Right atrium auricular region (tissue), 2 donors: ENCODE data around the gene CDC26. TPM values are rescaled to one million over a fixed set of nuclear protein-coding genes. Genes with fewer than 3 reads are reported as not detected.

Experiments used
- DNase-seq: peaks from one replicate; pipeline ENCODE4 v3.0.0-alpha.2; 2019; ENCODE audit warnings: low spot score
- H3K27ac ChIP-seq, 2 donors: fragments of 200-600 bp; sonication (generic); 1 replicate in 1 of 2; 2 replicates in 1 of 2; pipeline ENCODE4 v1.5.1; 2016 to 2019
- H3K27me3 ChIP-seq, 2 donors: fragments of 200-600 bp; sonication (generic); one replicate each; pipeline versions ENCODE4 v1.5.1 to v1.6.0; 2017 to 2019
- H3K36me3 ChIP-seq: fragments of 200-600 bp; sonication (generic); one replicate; pipeline ENCODE4 v1.5.1; 2016
- H3K4me1 ChIP-seq, 2 donors: fragments of 200-600 bp; sonication (generic); one replicate each; pipeline versions ENCODE4 v1.5.1 to v1.6.0; 2017 to 2019
- H3K4me3 ChIP-seq, 2 donors: fragments of 200-600 bp; sonication (generic); 1 replicate in 1 of 2; 2 replicates in 1 of 2; pipeline ENCODE4 v1.5.1; 2017 to 2019; ENCODE audit warnings: mild to moderate bottlenecking in 1 of 2, moderate library complexity in 1 of 2
- H3K9me3 ChIP-seq, 2 donors: fragments of 200-600 bp; sonication (generic); one replicate each; pipeline ENCODE4 v1.5.1; 2019
- CTCF ChIP-seq, 2 donors: fragments of 200-600 bp; sonication (generic); IDR thresholded peaks; one replicate each; pipeline ENCODE4 v1.5.1; 2019; ENCODE audit warnings: antibody characterized with exemption in 2 of 2
- total RNA-seq, 2 donors: library from RNA; depleted of rRNA; stranded (reverse); fragments of >200 nt; gene quantifications; one replicate each; pipeline ENCODE4 v1.1.0, GENCODE V29; 2016

The CDC26 gene
- total RNA-seq, 2 donors from 2014 or later, result 31.7 to 42.6 TPM

DNA sequence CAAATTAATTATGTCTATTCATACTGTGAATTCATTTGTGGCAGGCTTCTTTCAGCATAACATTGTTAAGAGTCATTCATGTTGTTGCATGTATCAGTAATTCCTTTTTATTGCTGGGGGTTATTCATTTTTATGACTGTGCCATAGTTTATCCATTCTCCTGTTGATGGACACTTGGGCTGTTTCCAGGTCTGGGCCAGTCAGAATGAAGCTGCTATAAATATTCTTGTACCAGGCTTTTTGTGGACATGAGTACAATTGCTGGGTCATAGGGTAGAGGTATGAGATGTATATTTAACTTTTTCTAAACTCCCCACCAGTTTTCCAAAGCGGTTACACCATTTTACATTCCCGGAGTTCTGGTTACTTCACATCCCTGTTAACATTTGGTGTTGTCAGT, 13.7 kb upstream of the CDC26 start:
- no peaks in the 10 kb centered on the region for H3K4me1 ChIP-seq
- no peaks in the 10 kb centered on the region for H3K27me3 ChIP-seq
- no peak overlapping the region for H3K4me3 ChIP-seq
- H3K27ac ChIP-seq, result no peak overlapping the region
- TF ChIP-seq CTCF (IDR thresholded peaks at IDR 0.05), result no peak
- DNase-seq, result no peak
- no peaks in the 10 kb centered on the region for H3K9me3 ChIP-seq
- peaks cover 88% of the 10 kb centered on the region for H3K36me3 ChIP-seq

- H3K4me1 ChIP-seq, result peaks cover 0 to 8% of the 10 kb centered on the region in 2 donors
- no peaks in the 10 kb centered on the region for H3K9me3 ChIP-seq
- TF ChIP-seq CTCF (IDR thresholded peaks at IDR 0.05), result no peak
- no peak overlapping the region for H3K4me3 ChIP-seq
- no peaks in the 10 kb centered on the region for H3K27me3 ChIP-seq
- DNase-seq, result no peak
- peaks cover 77% of the 10 kb centered on the region for H3K36me3 ChIP-seq
- H3K27ac ChIP-seq, result no peak overlapping the region
Measured at GRCh38 chr9:113281356-113281755, 6.0 kb upstream of the CDC26 start.

- H3K36me3 ChIP-seq, result peaks cover 55% of the 10 kb centered on the region
- H3K4me3 ChIP-seq, result no peak overlapping the region
- no peak overlapping the region for H3K27ac ChIP-seq
- TF ChIP-seq CTCF (IDR thresholded peaks at IDR 0.05), result no peak
- H3K4me1 ChIP-seq, result peaks cover 0 to 23% of the 10 kb centered on the region in 2 donors
- H3K9me3 ChIP-seq, result no peaks in the 10 kb centered on the region
- no peaks in the 10 kb centered on the region for H3K27me3 ChIP-seq
- no peak for DNase-seq
Measured at GRCh38 chr9:113278840-113279239, 3.5 kb upstream of the CDC26 start.

DNA sequence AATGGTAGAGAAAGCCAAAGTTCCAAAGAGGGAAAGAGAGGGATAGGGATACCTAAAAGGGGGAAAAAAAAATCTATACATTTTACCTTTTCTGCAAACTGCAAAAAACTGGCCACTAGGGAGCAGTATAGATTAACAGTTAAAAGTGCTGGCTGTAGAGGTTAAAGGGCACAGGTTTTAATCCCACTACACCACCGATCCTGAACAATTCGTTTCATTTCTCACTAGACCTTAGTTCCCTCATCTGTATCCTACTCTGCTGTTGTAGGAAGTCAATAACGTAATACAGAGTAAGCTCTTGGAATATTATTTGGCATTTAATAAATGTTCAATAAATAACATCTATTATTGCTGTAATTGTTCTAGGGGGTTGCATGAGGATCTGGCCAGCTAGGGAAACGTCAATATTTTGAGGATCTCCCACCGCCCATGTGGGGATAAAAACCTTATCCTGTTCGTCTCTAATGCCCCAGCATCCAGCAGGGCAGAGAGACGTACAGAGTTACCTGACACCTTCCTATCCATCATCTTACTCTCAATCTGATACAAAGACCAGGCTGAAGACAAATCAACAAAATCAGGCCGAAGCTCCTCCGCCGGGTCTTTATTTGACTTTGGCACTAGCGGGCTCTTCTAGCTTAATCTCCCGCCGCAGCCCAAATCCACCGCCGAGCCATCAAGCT, 757 bp downstream of the CDC26 start:
- Histone ChIP-seq H3K9me3 (no peaks in the 10 kb centered on the region), H3K4me1 (peaks cover 0 to 23% of the 10 kb centered on the region in 2 donors), H3K27me3 (no peaks in the 10 kb centered on the region), H3K4me3 (peak overlapping the region; percentile 76 to 90), H3K27ac (peak overlapping the region; percentile 93 to 96), H3K36me3 (peaks cover 47% of the 10 kb centered on the region)
- no peak for DNase-seq
- TF ChIP-seq CTCF (IDR thresholded peaks at IDR 0.05), result peak; percentile 43 to 74

DNA sequence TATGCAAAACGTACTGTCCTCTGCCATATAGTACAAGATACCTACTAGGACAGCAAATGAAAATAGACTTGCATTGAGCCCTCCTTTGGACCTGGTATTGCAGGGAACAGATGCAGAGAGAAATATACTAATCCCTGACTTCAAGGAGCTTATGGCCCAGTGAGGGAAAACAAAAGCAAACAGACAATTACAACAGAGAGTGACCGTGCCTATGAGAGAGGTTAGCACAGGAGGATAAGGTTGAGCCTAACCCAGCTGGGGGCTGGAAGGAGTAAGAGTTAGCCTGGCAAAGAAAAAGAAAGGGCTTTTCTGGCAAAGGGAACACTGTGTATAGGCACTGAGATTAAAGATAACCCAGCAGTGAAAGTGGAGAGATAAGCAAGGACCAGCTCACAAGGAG, 5.5 kb downstream of the CDC26 start:
- H3K9me3 ChIP-seq, result no peaks in the 10 kb centered on the region
- H3K4me1 ChIP-seq, result peaks cover 0 to 10% of the 10 kb centered on the region in 2 donors
- H3K27ac ChIP-seq, result no peak overlapping the region
- peaks cover 56% of the 10 kb centered on the region for H3K36me3 ChIP-seq
- no peak for TF ChIP-seq CTCF (IDR thresholded peaks at IDR 0.05)
- no peak overlapping the region for H3K4me3 ChIP-seq
- H3K27me3 ChIP-seq, result no peaks in the 10 kb centered on the region
- no peak for DNase-seq

DNA sequence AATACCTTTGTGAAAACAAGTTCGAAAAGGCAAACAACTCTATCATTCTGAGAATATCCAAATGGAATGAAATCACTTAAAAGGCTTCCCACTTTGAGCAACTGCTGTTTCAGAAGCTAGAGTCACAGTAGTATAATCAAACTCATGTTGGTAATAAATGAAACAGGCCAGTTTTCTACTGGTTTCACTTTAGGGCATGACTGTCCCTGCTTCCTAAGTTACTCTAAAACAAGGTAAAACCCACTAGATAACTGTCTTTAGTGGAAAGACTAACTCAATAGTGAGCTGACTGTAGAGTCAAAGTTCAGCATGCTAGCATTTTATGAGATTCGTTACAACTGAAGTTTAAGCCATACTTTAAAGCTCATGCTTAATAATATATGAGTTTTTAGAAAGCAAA, 6.0 kb downstream of the CDC26 start:
- H3K36me3 ChIP-seq, result peaks cover 56% of the 10 kb centered on the region
- TF ChIP-seq CTCF (IDR thresholded peaks at IDR 0.05), result no peak
- no peak for DNase-seq
- peaks cover 0 to 6% of the 10 kb centered on the region in 2 donors for H3K4me1 ChIP-seq
- no peaks in the 10 kb centered on the region for H3K27me3 ChIP-seq
- H3K4me3 ChIP-seq, result no peak overlapping the region
- no peaks in the 10 kb centered on the region for H3K9me3 ChIP-seq
- no peak overlapping the region for H3K27ac ChIP-seq
